Neural progenitor cell (in vitro differentiated cells): ENCODE measurements around the gene LRRC27. TPM values are rescaled to one million over a fixed set of nuclear protein-coding genes. Genes with fewer than 3 reads are reported as not detected.

ENCODE experiments used
- DNase-seq: peaks from one replicate; pipeline ENCODE4 v3.0.0-alpha.2; 2016; ENCODE audit warnings: low spot score
- H2AFZ ChIP-seq: fragments of 200-600 bp; sonication (generic); replicated peaks from 2 replicates; pipeline ENCODE4 v1.6.1; 2016; ENCODE audit warnings: antibody characterized with exemption
- H3F3A ChIP-seq: fragments of 200-600 bp; sonication (generic); 2 replicates; pipeline ENCODE4 v1.6.1; 2016; ENCODE audit warnings: antibody characterized with exemption, low read depth
- H3K27ac ChIP-seq: fragments of 200-600 bp; sonication (generic); 2 replicates; pipeline ENCODE4 v1.5.1; 2016; ENCODE audit warnings: mild to moderate bottlenecking
- H3K27me3 ChIP-seq: fragments of 200-600 bp; sonication (generic); 2 replicates; pipeline ENCODE4 v1.6.1; 2016; ENCODE audit warnings: mild to moderate bottlenecking, moderate library complexity
- H3K36me3 ChIP-seq: fragments of 200-600 bp; sonication (generic); 2 replicates; pipeline ENCODE4 v1.5.1; 2016
- H3K4me1 ChIP-seq: fragments of 200-600 bp; sonication (generic); 2 replicates; pipeline ENCODE4 v1.6.1; 2016; ENCODE audit warnings: mixed run types
- H3K4me2 ChIP-seq: fragments of 200-600 bp; sonication (generic); 2 replicates; pipeline ENCODE4 v1.6.1; 2016
- H3K4me3 ChIP-seq: fragments of 200-600 bp; sonication (generic); 2 replicates; pipeline ENCODE4 v1.5.1; 2016
- H3K79me2 ChIP-seq: fragments of 200-600 bp; sonication (generic); 2 replicates; pipeline ENCODE4 v1.6.1; 2016; ENCODE audit warnings: low read depth
- H3K9ac ChIP-seq: fragments of 200-600 bp; sonication (generic); 2 replicates; pipeline ENCODE4 v1.6.1; 2016
- H3K9me3 ChIP-seq: fragments of 200-600 bp; sonication (generic); 2 replicates; pipeline ENCODE4 v1.5.1; 2016; ENCODE audit warnings: low read depth
- H4K20me1 ChIP-seq: fragments of 200-600 bp; sonication (generic); 2 replicates; pipeline ENCODE4 v1.6.1; 2016; ENCODE audit warnings: low read depth
- H3K27ac Mint-ChIP-seq: 3 replicates; pipeline ENCODE4 v1.8.0; 2021; ENCODE audit warnings: mixed read lengths
- H3K27me3 Mint-ChIP-seq: 2 replicates; pipeline ENCODE4 v1.8.0; 2022; ENCODE audit warnings: low read depth, mild to moderate bottlenecking, inconsistent platforms, moderate library complexity, mixed read lengths; ENCODE audit not compliant: insufficient read depth
- H3K36me3 Mint-ChIP-seq: 3 replicates; pipeline ENCODE4 v1.8.0; 2021; ENCODE audit warnings: mixed read lengths
- H3K4me1 Mint-ChIP-seq: 3 replicates; pipeline ENCODE4 v1.8.0; 2021; ENCODE audit warnings: mixed read lengths
- H3K4me3 Mint-ChIP-seq: 3 replicates; pipeline ENCODE4 v1.8.0; 2021; ENCODE audit warnings: mild to moderate bottlenecking, moderate library complexity, mixed read lengths
- H3K9me3 Mint-ChIP-seq: 3 replicates; pipeline ENCODE4 v1.8.0; 2020; ENCODE audit warnings: mixed read lengths
- CTCF ChIP-seq: fragments of 200-600 bp; sonication (generic); IDR thresholded peaks from 2 replicates; pipeline ENCODE4 v1.5.1; 2017; ENCODE audit warnings: antibody characterized with exemption, mild to moderate bottlenecking
- EZH2 ChIP-seq: fragments of 200-600 bp; sonication (generic); IDR thresholded peaks from 2 replicates; pipeline ENCODE4 v1.6.1; 2017; ENCODE audit warnings: antibody characterized with exemption, mild to moderate bottlenecking, moderate library complexity
- EZH2phosphoT487 ChIP-seq: fragments of 200-600 bp; sonication (generic); IDR thresholded peaks from 2 replicates; pipeline ENCODE4 v1.6.1; 2017; ENCODE audit warnings: antibody characterized with exemption
- total RNA-seq: library from RNA; depleted of rRNA; stranded (reverse); fragments of >200 nt; gene quantifications from 2 replicates; pipeline ENCODE4 v1.2.3, GENCODE V29; 2015; ENCODE audit warnings: low replicate concordance

LRRC27 gene
- total RNA-seq, 1 donor from 2014 or later = 16.9 TPM

GRCh38 chr10:132334631-132335188 is 2.7 kb downstream of the LRRC27 start:
- H3K9ac ChIP-seq = no peak overlapping the region
- peaks cover 19% of the 10 kb centered on the region for H3K79me2 ChIP-seq
- no peaks in the 10 kb centered on the region for H3K27me3 ChIP-seq
- no peak overlapping the region for H3K27ac ChIP-seq
- Mint-ChIP-seq H3K27ac (no peak overlapping the region), H3K36me3 (peaks cover 16% of the 10 kb centered on the region), H3K4me1 (peaks cover 60% of the 10 kb centered on the region), H3K4me3 (no peak overlapping the region), H3K9me3 (no peaks in the 10 kb centered on the region), H3K27me3 (peaks cover 9% of the 10 kb centered on the region)
- H3K4me3 ChIP-seq = no peak overlapping the region
- H3K4me1 ChIP-seq = peaks cover 33% of the 10 kb centered on the region
- H3K9me3 ChIP-seq = no peaks in the 10 kb centered on the region
- no peaks in the 10 kb centered on the region for H3K36me3 ChIP-seq
- H3K4me2 ChIP-seq = no peak overlapping the region
- no peak for TF ChIP-seq CTCF
- DNase-seq = no peak
- no peak overlapping the region for H2AFZ ChIP-seq
- H3F3A ChIP-seq = peaks cover 23% of the 10 kb centered on the region
- H4K20me1 ChIP-seq = peaks cover 9% of the 10 kb centered on the region

- Mint-ChIP-seq H3K27me3 (peaks cover 9% of the 10 kb centered on the region), H3K4me3 (no peak overlapping the region), H3K4me1 (peaks cover 53% of the 10 kb centered on the region), H3K36me3 (peaks cover 10% of the 10 kb centered on the region), H3K9me3 (no peaks in the 10 kb centered on the region), H3K27ac (no peak overlapping the region)
- Histone ChIP-seq H3K79me2 (peaks cover 12% of the 10 kb centered on the region), H3K4me2 (no peak overlapping the region), H3K4me1 (peaks cover 26% of the 10 kb centered on the region), H3K27me3 (no peaks in the 10 kb centered on the region), H3K9ac (no peak overlapping the region), H3K9me3 (no peaks in the 10 kb centered on the region), H3K27ac (no peak overlapping the region), H2AFZ (no peak overlapping the region), H3K4me3 (no peak overlapping the region), H3F3A (peaks cover 23% of the 10 kb centered on the region), H4K20me1 (peaks cover 2% of the 10 kb centered on the region), H3K36me3 (no peaks in the 10 kb centered on the region)
- DNase-seq = no peak
- TF ChIP-seq EZH2phosphoT487 (no peak), CTCF (no peak), EZH2 (no peak)
Measured at GRCh38 chr10:132335189-132336063, 3.4 kb downstream of the LRRC27 start.

- DNase-seq = no peak
- Histone ChIP-seq H3K4me1 (peaks cover 23% of the 10 kb centered on the region), H3K27me3 (no peaks in the 10 kb centered on the region), H2AFZ (no peak overlapping the region), H3K4me3 (no peak overlapping the region), H3K9ac (no peak overlapping the region), H3K4me2 (no peak overlapping the region), H3K79me2 (peaks cover 4% of the 10 kb centered on the region), H3K9me3 (no peaks in the 10 kb centered on the region), H3K36me3 (no peaks in the 10 kb centered on the region), H4K20me1 (no peaks in the 10 kb centered on the region), H3K27ac (no peak overlapping the region), H3F3A (peaks cover 23% of the 10 kb centered on the region)
- Mint-ChIP-seq H3K4me1 (peaks cover 49% of the 10 kb centered on the region), H3K36me3 (peaks cover 9% of the 10 kb centered on the region), H3K4me3 (peak overlapping the region; percentile 53), H3K27me3 (peaks cover 9% of the 10 kb centered on the region), H3K27ac (no peak overlapping the region), H3K9me3 (no peaks in the 10 kb centered on the region)
- TF ChIP-seq EZH2 = no peak
- TF ChIP-seq EZH2phosphoT487 = no peak
- no peak for TF ChIP-seq CTCF
Measured at GRCh38 chr10:132336064-132336746, 4.2 kb downstream of the LRRC27 start.
